SIG-M5 (cell line): ENCODE data around the gene PRG2.

Experiments
- DNase-seq: peaks from one replicate; lab custom pipeline; 2025; lab: John Stamatoyannopoulos, UW

Gene PRG2, protein sequence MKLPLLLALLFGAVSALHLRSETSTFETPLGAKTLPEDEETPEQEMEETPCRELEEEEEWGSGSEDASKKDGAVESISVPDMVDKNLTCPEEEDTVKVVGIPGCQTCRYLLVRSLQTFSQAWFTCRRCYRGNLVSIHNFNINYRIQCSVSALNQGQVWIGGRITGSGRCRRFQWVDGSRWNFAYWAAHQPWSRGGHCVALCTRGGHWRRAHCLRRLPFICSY

DNA sequence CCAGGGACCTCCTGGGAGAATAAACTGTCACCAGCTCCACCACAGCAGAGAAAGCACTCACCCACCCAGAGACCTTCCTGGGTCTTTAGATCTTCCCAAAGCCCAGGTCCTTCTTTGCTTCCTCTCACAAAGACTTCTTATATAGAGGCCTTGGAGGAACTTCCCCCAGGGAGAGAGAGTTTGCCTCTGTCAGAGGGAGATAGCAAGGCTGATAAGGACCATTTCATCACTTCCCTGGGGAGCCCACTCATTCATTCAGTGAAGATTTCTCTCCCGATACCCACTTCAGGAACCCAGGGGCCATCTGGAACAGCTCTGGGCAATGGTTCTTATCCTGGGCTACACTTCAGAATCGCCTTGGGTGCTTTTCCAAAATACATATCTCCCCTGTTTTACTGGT is at the start of gene PRG2:
Gene PRG2 (minus strand): TSS at position 116 of the 400 bp plus-strand sequence. CDS start 706 bp downstream, outside the sequence.
- no peak for DNase-seq

DNA sequence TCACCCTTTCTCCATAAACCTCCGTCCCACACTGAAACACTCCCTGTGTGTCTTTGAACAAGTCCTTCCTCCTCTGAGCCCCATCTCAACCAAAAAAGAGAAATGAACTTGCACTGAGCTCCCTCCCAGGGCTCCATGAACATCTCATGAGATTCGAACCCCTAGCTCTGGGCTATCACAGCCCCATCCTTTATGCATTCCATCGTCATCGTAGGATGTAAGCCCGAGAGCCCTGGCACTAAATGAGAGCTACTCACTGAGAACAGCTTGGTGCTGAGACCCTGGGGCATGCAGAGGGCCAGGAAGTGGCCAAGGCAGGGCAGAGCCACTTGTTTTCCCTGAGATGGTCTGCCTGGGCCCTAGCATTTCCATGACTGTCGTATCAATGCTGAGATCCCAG is 49.3 kb upstream of the PRG2 start:
- DNase-seq = no peak

DNA sequence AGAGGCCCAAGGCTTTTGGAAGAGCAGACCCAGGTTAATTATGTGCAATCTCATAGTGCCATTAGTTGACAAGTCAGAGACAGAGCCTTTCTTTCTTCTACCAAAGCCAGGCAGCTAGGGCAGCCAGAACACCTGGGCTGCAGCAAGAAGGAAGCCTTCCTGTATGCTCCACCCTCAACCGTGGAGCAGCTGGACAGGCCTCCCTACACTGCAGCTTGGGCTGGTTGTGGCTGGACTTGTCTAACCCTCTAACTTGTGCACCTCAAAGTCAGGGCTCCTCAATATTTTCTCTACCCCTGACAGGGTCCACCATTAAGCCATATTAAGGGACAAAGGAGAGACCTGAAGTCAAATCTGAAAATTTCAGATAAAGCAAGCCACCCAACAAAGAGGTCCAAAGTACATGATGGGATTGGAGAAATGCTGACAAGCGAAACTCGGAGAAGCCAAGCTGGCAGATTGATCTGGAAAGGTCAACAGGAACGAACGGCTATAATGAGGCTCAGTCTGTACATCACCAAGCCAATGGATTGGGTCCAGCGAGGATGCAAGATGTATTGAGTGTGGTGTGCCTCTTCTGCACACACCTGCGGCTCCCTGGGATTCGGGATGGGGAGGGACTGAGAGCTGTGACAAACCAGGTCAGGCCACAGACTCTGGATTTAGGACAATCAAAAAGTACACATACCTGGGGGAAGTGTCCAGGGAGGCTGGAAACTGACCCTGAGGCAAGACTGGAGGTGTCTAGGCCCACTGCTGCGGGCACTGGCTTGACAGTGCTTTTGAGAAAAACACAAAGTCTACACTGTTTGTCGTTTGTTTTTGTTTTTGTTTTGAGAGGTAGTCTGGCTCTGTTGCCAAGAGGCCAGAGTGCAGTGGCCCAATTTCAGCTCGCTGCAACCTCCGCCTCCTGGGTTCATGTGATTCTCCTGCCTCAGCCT is 48.2 kb upstream of the PRG2 start:
- no peak for DNase-seq

DNA sequence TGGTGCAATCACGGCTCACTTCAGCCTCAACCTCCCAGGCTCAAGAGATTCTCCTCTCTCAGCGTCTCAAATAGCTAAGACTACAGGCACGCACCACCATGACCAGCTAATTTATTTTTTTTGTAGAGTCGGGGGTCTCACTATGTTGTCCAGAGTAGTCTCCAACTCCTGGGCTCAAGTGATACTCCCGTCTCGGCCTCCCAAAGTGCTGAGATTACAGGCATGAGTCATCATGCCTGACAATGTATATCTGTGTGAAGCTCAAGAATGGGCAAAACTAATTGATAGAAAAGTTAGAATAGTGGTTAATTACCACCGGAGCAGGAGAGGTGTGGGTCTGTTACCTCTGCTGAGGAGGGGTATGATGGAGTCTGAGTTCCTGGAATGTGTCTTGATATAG is 45.6 kb upstream of the PRG2 start:
- no peak for DNase-seq

DNA sequence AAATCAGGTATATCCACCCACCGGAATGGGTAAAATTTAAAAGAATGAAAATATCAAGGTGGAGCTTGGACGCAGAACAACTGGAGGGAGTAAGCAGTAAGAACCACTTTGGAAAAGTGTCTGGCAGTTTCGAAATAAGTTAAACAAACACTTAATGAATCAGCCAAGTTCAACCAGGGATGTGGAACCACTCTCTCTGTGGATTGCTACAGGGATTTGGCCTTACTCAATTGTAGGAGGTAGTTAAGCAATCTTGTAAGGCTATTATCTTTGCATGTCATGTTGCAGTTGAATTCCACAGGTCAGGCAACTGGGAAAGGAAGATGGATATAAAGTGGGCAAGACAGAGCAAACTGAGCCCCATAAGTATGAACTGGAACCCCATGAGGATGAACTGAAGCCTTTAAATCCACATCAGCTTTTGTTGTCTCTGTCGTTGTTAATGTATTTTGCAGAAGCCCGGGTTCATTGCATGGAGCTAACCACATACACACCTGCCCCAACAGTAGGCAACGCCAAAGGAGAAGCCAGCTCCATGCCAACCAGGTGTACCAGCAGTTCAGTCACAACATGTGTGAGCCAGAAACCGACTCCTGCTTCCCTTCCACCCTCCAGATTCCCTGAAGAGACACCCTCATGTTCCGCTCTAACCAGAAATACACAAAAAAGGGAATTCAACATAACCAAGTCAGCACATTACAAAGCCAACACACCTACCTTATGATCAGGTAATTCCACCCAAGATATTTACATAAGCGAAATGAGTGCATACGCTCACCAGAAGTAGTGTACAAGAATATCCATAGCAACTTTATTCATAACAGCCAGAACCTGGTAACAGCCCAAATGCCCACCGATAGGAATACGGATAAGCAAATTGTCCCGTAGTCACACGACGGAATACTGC is 44.4 kb upstream of the PRG2 start:
- peak; percentile 62 for DNase-seq

DNA sequence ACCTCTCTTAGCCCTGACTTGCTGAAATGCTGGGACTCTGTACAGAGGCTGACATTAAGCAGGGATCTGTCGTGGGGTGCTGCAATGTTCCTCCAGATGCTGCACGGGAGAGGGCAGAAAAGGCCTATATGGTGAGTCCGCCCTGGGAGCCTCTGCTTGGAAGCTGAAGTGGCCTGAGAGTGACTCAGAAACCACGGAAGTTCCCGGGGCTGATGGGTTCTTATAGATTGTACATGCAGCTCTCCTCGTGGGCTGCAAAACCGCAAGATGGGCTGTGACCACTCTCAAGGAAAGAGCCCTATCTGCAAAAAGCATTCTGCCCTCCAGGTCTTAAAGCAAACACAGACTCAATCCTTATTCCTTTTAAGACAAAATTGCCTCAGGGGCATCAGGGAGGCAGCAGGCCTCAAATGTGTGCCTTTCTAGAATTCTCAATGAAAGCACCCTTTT is 42.3 kb upstream of the PRG2 start:
- peak; percentile 38 for DNase-seq

DNA sequence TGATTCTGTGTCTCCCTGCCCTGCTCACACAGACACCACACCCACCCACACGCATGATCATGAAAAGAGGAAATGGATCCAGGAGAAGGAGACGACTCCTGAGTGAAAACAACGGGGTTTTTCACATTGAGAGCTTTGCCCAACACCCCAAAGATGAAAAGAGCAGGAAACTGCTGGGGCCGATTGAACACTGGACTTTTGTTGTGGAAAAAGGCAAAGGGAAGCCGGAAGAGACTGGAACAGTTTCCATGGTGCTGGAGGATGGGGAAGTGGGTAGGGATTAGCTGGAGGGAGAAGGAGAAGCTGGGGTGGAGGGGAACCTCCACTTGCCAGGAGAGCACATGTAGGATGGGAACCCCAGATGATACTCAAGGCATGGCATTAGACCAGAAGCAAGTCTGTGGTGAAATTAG is 41.7 kb upstream of the PRG2 start:
- DNase-seq = no peak

DNA sequence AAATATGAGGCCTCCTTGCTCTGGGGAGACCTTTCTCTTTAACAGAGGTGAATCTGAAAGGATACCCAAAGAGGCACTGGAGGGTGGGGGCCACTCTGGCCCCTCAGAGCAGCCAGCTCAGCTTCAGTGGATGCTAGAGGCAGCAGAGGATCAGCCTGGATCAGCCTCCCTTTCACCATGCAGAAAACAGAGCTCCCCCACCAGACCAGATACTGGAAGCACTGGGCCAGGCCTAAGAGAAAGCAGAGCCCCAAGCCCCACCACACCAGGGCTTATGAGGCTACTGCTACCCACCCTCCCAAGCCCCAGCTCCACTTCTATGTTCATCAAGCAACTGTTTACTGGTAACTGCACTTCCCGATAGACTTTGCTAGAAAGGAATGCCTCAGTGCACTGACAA is 40.5 kb upstream of the PRG2 start:
- DNase-seq = no peak

DNA sequence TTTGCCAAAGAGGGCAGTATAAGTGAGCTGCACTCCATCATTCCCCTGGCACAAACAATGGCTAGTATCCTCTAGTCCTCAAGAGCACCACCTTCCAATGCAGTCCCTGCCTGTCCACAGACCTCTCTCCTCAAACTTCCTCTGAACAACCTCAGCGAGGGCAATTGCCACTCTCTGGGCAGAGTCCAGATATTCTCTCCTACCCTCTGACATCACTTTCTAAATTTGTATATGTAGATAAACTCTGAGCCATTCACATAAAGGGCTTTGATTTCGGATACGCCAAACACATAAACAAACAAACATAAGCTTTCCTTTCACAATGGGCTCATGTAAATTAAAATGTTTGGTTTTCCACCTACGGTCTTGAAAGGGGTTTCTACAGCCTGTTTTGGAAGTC is 39.5 kb upstream of the PRG2 start:
- no peak for DNase-seq

DNA sequence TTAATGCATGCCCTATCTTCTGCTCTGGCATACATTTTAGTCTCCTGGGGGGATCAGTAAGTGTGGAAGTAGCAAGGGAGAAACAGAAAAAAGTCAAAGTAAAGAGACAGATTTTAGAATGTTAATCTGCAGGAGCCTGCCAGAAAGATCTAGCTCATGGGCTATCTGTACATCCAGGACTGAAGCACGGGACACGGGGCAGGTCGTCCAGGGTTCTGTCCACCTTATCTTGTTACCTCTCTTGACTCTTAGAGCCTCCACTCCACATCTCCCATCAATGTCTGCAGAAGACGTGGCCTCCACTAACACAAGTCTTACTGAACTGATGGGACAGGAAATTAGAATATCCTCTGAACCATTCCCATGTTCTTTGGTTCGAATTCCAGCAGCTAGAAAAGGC is 38.2 kb upstream of the PRG2 start:
- no peak for DNase-seq

DNA sequence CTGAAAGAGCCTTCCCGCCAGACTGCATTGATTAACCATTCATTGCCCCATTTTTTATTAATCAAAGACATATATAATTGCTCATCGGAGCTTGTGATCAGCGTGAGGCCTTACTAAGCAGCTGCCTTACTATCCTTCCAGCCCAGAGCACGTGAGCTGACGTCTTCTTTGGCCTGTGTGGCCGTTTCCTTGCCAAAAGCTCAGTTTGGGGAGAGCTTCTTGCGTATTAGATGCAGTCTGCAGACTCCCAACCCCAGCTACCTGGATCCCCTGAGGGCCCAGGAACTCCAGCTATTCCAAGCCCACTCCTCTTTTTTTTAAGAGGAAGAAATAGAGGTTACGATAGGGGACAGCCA is 37.3 kb upstream of the PRG2 start:
- no peak for DNase-seq

DNA sequence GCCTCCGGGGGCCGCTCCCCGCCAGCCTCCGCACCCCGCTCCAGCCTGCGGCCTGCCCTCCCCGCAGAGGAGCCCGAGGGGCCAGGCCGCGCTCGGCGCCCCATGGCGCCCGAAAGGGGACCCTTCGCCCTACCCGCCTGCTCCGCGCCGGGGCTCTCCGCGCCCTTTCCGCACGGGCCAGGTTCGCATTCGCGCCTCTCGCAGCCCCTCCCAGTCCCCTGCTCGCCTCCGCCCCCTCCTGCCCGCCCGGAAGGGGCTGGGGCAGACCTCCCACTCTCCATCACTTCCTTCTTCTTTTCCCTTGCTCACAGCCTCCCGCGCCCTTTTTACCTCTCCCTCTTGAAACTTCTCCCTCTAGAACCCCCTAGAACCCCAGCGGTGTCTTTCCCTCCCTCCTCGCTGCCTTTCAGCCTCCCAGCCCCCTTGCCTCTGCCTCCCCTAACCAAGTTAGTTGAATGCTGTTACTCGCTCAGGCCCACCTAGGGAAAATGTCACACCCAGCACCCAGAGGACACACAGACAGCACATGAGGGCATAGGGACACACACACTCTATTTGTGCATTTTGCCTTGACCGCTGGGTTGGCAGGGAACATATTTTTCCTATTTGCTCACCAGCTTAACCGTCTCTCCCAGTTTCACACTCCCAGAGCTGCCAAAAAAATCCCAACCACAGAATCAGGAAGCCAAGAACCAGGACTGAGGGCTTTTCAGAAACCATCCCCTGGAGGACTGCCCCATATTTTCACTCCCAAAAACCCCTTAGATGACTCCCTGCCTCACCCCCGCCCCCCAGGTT is 36.7 kb upstream of the PRG2 start, which contains the start of gene SLC43A3:
Gene SLC43A3 (minus strand): TSS at position 193 of the 798 bp plus-strand sequence. CDS start 949 bp downstream, outside the sequence.
- no peak for DNase-seq

DNA sequence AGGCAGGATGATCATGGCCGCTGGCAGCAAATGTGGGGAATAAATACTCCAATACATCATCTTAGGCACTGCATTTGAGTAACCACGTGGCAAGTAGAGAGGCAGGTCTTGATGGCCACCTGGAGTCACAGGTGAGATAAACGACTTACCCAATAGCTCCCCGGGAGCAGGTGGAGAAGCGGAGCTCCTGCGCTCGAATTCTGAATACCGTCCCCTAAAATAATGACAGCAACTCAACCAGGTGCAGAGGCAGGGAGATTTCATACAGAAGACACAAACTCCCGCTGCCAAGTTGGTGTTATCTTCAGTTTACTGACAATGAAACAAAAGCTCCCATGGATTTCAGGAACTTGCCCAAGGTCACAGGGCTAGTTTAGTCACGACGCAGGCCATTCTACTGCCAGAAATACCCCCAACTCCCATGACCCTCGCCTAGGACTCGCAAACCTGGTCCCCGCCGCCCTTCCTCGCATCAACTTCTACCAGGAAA is 36.0 kb upstream of the PRG2 start:
- no peak for DNase-seq

DNA sequence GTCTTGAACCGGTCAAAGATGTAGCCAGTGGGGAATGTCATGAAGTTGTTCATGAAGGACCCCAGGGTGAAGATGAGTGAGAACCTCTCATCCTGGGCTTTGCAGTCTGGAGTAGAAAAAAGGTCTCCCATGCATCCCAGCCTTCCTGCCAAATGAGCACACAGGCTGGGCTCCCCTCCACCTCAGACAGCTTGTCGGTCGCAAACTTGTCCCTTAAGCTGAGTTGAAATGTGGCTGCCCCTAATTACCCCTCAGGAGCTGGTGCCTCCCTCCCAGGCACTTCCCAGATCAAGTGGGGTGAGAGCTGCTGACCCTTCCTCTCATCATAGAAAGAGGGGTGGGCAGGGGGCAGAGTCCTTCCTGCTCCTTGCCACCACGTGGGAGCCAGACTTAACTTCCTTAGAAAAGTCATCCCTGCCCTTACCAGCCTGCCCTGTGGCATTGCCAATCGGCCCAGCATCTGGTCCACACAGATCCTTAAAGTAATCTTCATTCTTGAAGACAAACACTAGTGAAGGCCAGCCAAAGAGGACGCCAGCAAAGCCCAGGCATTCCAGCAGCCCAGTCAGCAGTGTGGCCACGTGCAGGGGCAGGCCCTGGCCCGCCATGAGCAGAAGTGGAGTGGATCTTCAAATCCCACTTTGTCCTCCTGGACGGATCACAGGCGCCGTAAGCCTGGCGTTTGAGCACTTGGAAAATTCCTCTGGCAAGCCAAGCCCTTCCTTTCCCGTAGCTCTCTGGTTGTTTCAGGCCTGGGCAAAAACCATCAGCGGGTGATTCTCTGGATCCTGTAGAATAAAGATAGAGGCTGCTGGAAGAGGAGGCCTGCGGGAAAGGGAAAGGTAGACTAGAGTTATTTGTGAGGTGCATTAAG is 35.4 kb upstream of the PRG2 start:
- no peak for DNase-seq

DNA sequence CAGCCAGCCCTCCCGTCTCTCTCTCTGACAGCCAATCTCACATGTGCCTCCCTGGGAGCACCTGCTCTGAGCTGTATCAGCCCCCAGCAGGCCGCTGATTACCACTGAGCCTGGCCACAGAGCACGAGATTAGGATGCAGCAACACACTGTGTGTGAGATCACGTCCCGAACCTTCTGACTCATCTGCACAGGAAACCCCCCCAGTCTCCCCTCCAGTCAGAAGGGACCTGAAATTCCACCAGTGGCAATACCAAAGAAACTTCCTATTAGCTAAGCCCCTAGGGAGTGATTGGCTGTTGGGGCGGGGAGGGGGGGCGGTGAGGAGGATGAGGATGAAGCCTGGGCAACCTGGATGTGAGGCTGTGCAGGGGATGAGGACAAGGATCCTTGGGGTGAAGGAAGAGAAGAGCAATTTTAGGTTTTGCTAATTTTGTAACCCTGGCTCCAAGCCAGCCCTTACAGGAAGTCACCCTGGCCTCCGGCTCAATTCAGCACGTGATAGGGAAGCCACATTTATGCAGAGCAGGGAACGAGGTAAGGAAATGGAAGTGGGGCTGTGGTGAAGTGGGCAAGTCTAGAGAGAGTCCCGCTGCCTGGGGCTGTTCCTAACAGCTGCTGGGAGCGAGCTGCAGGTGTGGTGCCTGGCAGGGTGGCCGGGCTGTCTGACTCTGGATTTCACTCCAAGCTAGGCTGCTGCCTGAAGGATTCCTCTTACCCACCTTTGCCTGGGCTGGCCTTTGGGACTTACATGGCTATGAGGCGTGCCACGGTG is 34.5 kb upstream of the PRG2 start:
- peak; percentile 94 for DNase-seq

DNA sequence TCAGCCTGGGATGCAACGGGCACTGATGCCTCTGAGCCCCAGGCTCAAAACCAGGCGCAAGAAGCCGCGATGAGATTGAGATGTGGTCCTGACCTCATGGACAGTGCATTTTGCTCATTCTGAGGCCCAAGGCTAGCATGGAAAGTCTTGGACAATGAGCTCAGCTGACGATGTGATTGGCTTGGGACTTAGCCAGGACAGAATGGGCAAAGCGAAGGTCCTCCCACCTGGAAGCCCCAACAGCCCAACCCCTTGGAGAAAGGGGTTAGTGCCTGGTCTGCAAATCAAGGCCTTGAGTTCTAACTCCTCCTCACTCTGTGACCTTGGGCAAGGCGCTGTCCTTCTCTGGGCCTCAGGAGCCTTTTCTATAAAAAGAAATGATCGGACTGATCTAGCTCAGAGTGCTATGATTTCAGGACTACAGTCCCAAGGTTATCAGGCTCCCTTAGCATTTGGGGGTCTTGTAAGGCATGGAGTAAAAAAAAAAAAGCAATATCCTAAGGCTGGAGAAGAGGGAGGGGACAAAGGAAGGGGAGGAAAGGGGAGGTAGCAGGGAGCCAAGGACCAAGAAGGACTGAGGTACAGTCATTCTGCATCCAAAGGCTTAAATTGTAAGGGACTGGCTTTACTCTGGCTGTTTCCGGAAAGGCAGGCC is 33.8 kb upstream of the PRG2 start:
- no peak for DNase-seq

DNA sequence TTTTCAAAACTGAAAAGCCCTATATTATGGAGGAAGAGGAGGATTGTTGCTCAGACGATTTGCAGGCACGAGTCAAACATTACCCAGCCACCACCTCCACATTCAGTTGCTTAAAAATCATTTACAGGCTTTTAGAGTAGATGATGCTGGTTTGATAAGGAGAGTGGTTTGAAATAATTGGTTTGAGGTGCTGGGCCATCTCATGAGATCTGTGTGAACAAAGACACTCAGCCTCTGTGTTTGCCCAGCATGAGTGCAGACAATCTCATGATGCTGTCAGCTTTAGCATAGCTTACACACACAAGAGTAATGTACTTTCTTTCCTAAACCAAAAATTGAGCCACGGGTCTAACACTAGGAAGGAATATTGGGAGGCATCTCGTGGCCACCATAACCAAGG is 32.2 kb upstream of the PRG2 start:
- no peak for DNase-seq

DNA sequence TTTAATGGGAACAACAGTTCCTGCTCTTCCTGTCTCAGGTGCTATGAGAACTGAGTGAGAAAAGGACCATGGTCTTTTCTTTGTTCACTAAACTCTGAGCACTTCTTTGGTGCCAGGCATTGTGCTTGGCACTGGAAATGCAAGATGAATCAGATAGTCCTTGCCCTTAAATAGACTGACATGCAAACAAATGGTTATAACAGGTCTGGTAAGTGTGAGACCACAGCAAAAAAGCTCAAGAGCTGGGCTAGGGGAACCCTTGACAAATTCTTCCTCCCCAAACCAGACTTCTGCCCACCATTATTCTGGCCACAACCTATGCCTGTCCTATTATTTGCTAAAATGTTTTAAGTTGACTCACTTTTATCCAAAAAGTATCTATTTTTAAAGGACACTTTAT is 31.4 kb upstream of the PRG2 start:
- DNase-seq = no peak

DNA sequence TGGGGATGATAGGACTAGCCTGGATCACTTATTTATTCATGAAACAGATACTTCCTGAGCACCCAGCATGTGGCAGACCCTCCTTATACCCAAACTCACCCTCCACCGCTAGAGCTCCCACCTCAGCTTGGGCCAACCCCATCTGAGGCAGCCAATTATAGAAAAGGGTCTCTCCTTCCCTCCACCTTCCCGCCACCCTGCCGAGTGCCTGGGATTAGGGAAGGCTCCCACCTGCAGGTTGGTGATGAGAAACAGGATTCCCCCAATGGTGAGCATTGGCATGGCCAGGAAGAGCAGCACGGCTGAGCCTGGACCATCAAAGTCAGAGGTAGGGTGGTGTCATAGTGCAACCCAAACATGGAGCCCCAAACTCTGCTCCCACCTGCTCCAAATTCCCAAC is 30.6 kb upstream of the PRG2 start:
- no peak for DNase-seq
